Measurements from ENCODE around the gene FLNA. TPM values are rescaled to one million over a fixed set of nuclear protein-coding genes. Genes with fewer than 3 reads are reported as not detected.

FLNA gene
- total and polyA plus RNA-seq, 2 of the 13 experiments (the other 11 are each of a cell fraction or from before 2014, with no cell fraction given): 83.4 to 174 TPM

GRCh38 chrX:154398668-154399526 is 24.5 kb upstream of the FLNA start (continued):
- TF ChIP-seq CBFB (CRISPR knock-in tag; IDR thresholded peaks at IDR 0.05) (0 out of 2 replicates have a peak, but pooled peaks have one; percentile 11), EP300 (IDR thresholded peaks at IDR 0.05; ENCODE audit: low read depth in 2 of 2, low read length in 2 of 2) (no peak), EP300 (CRISPR knock-in tag; IDR thresholded peaks at IDR 0.05; ENCODE audit: borderline replicate concordance) (no peak), ZNF138 (CRISPR knock-in tag; IDR thresholded peaks at IDR 0.05; ENCODE audit: low read depth) (no peak), TOPORS (CRISPR knock-in tag; IDR thresholded peaks at IDR 0.05) (no peak), DNMT1 (CRISPR knock-in tag; IDR thresholded peaks at IDR 0.05) (no peak), ZBTB21 (CRISPR knock-in tag; IDR thresholded peaks at IDR 0.05) (no peak), TBP (CRISPR knock-in tag; IDR thresholded peaks at IDR 0.05) (no peak), NFYB (CRISPR knock-in tag; IDR thresholded peaks at IDR 0.05) (no peak), POLR2G (IDR thresholded peaks at IDR 0.05; ENCODE audit: low read depth, low read length) (peak; percentile 13; the same call in 1 of the 2 replicates), STAG1 (CRISPR knock-in tag; IDR thresholded peaks at IDR 0.05) (peak; percentile 37), ZNF280B (CRISPR knock-in tag; IDR thresholded peaks at IDR 0.05; ENCODE audit: borderline replicate concordance) (no peak), TAF15 (IDR thresholded peaks at IDR 0.05; ENCODE audit: low read depth, low read length, poor library complexity, severe bottlenecking) (no peak), ZBTB39 (CRISPR knock-in tag; IDR thresholded peaks at IDR 0.05) (no peak), ZNF121 (CRISPR knock-in tag; IDR thresholded peaks at IDR 0.05) (no peak), RXRA (CRISPR knock-in tag; IDR thresholded peaks at IDR 0.05) (no peak), CAMTA2 (CRISPR knock-in tag; IDR thresholded peaks at IDR 0.05; ENCODE audit: borderline replicate concordance) (no peak), BCLAF1 (IDR thresholded peaks at IDR 0.05) (no peak), MYC (CRISPR knock-in tag; IDR thresholded peaks at IDR 0.05; ENCODE audit: borderline replicate concordance) (peak; percentile 82), ZNF263 (CRISPR knock-in tag; IDR thresholded peaks at IDR 0.05) (no peak; the same call in 1 of the 2 replicates), MTA3 (CRISPR knock-in tag; IDR thresholded peaks at IDR 0.05) (no peak), NRL (CRISPR knock-in tag; IDR thresholded peaks at IDR 0.05; ENCODE audit: borderline replicate concordance) (no peak), ERF (CRISPR knock-in tag; IDR thresholded peaks at IDR 0.05) (no peak)

Measured in HepG2 (cell line).